GM10266 (cell line): ENCODE measurements around the gene TEAD3.

Experiments used
- DNase-seq: peaks from one replicate; pipeline ENCODE4 v3.0.0; 2012; ENCODE audit errors: extremely low spot score
- TF ChIP-seq, protein P1 (sequence below): IDR thresholded peaks from 2 replicates; pipeline ENCODE4 v1.5.1; 2012; ENCODE audit warnings: mild to moderate bottlenecking, low read depth; ENCODE audit not compliant: control insufficient read depth, insufficient read depth; ENCODE audit errors: missing control alignments

The TEAD3 gene

GRCh38 chr6:35503534-35503933, 6.7 kb upstream of the TEAD3 start:
- TF ChIP-seq, protein P1, sequence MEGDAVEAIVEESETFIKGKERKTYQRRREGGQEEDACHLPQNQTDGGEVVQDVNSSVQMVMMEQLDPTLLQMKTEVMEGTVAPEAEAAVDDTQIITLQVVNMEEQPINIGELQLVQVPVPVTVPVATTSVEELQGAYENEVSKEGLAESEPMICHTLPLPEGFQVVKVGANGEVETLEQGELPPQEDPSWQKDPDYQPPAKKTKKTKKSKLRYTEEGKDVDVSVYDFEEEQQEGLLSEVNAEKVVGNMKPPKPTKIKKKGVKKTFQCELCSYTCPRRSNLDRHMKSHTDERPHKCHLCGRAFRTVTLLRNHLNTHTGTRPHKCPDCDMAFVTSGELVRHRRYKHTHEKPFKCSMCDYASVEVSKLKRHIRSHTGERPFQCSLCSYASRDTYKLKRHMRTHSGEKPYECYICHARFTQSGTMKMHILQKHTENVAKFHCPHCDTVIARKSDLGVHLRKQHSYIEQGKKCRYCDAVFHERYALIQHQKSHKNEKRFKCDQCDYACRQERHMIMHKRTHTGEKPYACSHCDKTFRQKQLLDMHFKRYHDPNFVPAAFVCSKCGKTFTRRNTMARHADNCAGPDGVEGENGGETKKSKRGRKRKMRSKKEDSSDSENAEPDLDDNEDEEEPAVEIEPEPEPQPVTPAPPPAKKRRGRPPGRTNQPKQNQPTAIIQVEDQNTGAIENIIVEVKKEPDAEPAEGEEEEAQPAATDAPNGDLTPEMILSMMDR, result no peak
- no peak for DNase-seq

DNA sequence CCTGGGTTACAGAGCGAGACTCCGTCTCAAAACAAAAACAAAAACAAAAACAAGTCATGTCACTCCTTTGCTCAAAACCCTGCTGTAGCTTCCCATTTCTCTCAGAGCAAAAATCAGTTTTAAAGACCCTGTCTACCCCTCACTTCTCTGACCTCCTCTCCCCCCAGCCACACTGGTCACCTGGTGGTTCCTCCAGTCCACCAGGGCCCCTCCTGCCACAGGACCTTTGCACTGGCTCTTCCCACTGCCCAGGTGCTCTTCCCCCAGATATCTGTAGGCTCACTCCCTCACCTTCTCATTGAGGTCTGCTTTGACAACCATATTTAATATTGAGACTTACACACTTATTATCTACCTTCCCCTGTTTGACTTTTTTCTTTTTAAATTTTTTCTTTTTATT, 4.9 kb upstream of the TEAD3 start:
- TF ChIP-seq, protein P1, result no peak

DNA sequence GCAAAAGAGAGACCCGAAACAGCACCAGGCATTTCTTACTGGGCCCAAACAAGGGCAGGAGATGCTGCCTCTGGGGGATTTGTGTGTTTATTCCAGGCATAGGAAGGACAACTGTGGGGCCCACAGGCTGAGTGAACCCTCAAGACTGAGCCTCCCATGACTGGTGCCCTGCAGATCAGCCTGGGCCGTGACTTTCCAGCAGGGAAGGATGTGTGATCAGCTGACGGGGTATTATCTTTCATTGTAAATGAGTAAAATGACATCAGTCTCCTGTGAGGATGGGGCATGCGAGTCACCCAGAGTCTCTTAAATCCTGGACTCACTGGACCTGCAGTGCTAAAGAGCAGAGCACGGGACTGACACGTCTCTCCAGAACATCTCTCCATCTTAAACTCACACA, 3.9 kb upstream of the TEAD3 start:
- TF ChIP-seq, protein P1, result no peak
- no peak for DNase-seq

More for the DNA sequence above, 4.9 kb upstream of the TEAD3 start:
- no peak for DNase-seq

GRCh38 chr6:35499372-35499771, 2.5 kb upstream of the TEAD3 start:
- TF ChIP-seq, protein P1, result no peak
- no peak for DNase-seq

GRCh38 chr6:35498422-35499067, 1.7 kb upstream of the TEAD3 start:
- no peak for DNase-seq
- TF ChIP-seq, protein P1, result no peak

- no peak for DNase-seq
- TF ChIP-seq, protein P1, result no peak
These were observed 917 bp upstream of the TEAD3 start for GRCh38 chr6:35497571-35498421.

- TF ChIP-seq, protein P1, result no peak
- DNase-seq, result peak; percentile 66
These were observed 641 bp downstream of the TEAD3 start for GRCh38 chr6:35496036-35496840.
